ENCODE measurements around the gene DGUOK.

- no peak for TF ChIP-seq POLR2A (IDR thresholded peaks at IDR 0.05; ENCODE audit: low read length)
- no peak for TF ChIP-seq GATA1 (IDR thresholded peaks at IDR 0.05; ENCODE audit: low read depth, low read length)
Observed at GRCh38 chr2:73908689-73909652, 17.7 kb upstream of the DGUOK start.
